HG03558 (cell line): ENCODE results near the gene MTMR6.

ENCODE experiments used
- ATAC-seq: cut with Tn5 transposase; IDR thresholded peaks from one replicate; pipeline ENCODE4 v1.9.1; 2021; ENCODE audit warnings: moderate number of reproducible peaks; ENCODE audit not compliant: unreplicated experiment; ENCODE audit errors: extremely low read depth

The MTMR6 gene

GRCh38 chr13:25224151-25224550 lies 63.1 kb downstream of the MTMR6 start:
- no peak for ATAC-seq

GRCh38 chr13:25222740-25223139 lies 64.5 kb downstream of the MTMR6 start:
- ATAC-seq, result no peak

- ATAC-seq, result no peak
These were observed 69.3 kb downstream of the MTMR6 start for GRCh38 chr13:25218019-25218418.

GRCh38 chr13:25217023-25217885 lies 70.0 kb downstream of the MTMR6 start:
- no peak for ATAC-seq

GRCh38 chr13:25215253-25215575 lies 72.1 kb downstream of the MTMR6 start:
- no peak for ATAC-seq

GRCh38 chr13:25214491-25215252 lies 72.6 kb downstream of the MTMR6 start:
- ATAC-seq, result no peak

- no peak for ATAC-seq
These were observed 73.6 kb downstream of the MTMR6 start for GRCh38 chr13:25213715-25214114.

GRCh38 chr13:25210842-25211569 lies 76.3 kb downstream of the MTMR6 start:
- ATAC-seq, result no peak

- no peak for ATAC-seq
These were observed 79.9 kb downstream of the MTMR6 start for GRCh38 chr13:25207291-25207810.

GRCh38 chr13:25204863-25205262 lies 82.4 kb downstream of the MTMR6 start:
- no peak for ATAC-seq

GRCh38 chr13:25203127-25203740 lies 84.1 kb downstream of the MTMR6 start:
- no peak for ATAC-seq

GRCh38 chr13:25200783-25201182 lies 86.5 kb downstream of the MTMR6 start:
- no peak for ATAC-seq

GRCh38 chr13:25198647-25199046 lies 88.6 kb downstream of the MTMR6 start:
- no peak for ATAC-seq

GRCh38 chr13:25196971-25197370 lies 90.3 kb downstream of the MTMR6 start:
- ATAC-seq, result no peak
